Eye (tissue), 1 donor: ENCODE measurements around the gene DNASE1L3.
A peak's percentile ranks its signal among the peaks of the same experiment; 100 is the strongest.

Experiments used
- DNase-seq: peaks from one replicate; pipeline ENCODE4 v3.0.0-alpha.2; 2015

The DNASE1L3 gene

GRCh38 chr3:58157700-58158099, 53.1 kb downstream of the DNASE1L3 start:
- DNase-seq, result peak; percentile 85

- no peak for DNase-seq
Measured at GRCh38 chr3:58155838-58156237, 54.9 kb downstream of the DNASE1L3 start.

- no peak for DNase-seq
Measured at GRCh38 chr3:58154626-58155449, 55.9 kb downstream of the DNASE1L3 start.

- no peak for DNase-seq
Measured at GRCh38 chr3:58153371-58153770, 57.4 kb downstream of the DNASE1L3 start.

- no peak for DNase-seq
Measured at GRCh38 chr3:58152225-58153015, 58.4 kb downstream of the DNASE1L3 start.

- no peak for DNase-seq
Measured at GRCh38 chr3:58151637-58152036, 59.1 kb downstream of the DNASE1L3 start.

- no peak for DNase-seq
Measured at GRCh38 chr3:58150810-58151199, 60.0 kb downstream of the DNASE1L3 start.

GRCh38 chr3:58150130-58150809, 60.5 kb downstream of the DNASE1L3 start:
- DNase-seq, result no peak

GRCh38 chr3:58148049-58148448, 62.7 kb downstream of the DNASE1L3 start:
- no peak for DNase-seq

- DNase-seq, result no peak
Measured at GRCh38 chr3:58144478-58145325, 66.1 kb downstream of the DNASE1L3 start.

GRCh38 chr3:58143417-58144055, 67.2 kb downstream of the DNASE1L3 start:
- DNase-seq, result no peak
